ENCODE data around the gene ELF1.

ELF1 gene

DNA sequence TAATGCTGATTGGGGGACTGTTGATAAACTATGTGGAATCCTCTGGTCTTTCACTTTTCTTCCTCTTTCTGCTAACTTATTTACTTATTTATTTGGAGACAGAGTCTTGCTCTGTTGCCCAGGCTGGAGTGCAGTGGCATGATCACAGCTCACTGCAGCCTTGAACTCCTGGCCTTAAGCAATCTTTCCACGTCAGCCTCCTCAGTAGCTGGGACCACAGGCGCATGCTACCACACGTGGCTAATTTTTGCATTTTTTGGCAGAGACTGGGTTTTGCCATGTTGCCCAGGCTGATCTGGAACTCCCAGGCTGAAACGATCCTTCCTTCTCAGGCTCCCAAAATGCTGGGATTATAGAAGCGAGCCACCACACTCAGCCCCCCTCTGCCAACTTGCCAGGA lies 77.5 kb downstream of the ELF1 start:
- DNase-seq: no peak
- Histone ChIP-seq H3K79me1 (replicated peaks; ENCODE audit: low read length, poor library complexity, severe bottlenecking) (peaks cover 28% of the 10 kb centered on the region), H2BK120ac (ENCODE audit: low read depth, low read length) (no peak overlapping the region), H2BK15ac (ENCODE audit: low read depth, poor library complexity, severe bottlenecking) (no peak overlapping the region), H3K4ac (ENCODE audit: low read depth in 1 of 2, low read length in 2 of 2) (no peak overlapping the region), H2BK5ac (ENCODE audit: low read depth, low read length, poor library complexity, severe bottlenecking) (no peak overlapping the region), H3K36me3 (ENCODE audit: control insufficient read depth in 1 of 2, insufficient read depth in 2 of 2, low read depth in 1 of 2, low read length in 2 of 2) (peaks cover 11 to 86% of the 10 kb centered on the region in 2 experiments), H3K23ac (ENCODE audit: low read length in 2 of 2) (no peak overlapping the region), H3K4me3 (ENCODE audit: insufficient read depth in 1 of 2, low read depth in 1 of 2, low read length in 2 of 2) (no peak overlapping the region), H3K27ac (ENCODE audit: low read length, poor library complexity, severe bottlenecking) (no peak overlapping the region), H3K4me1 (ENCODE audit: control insufficient read depth, insufficient read depth, low read depth, low read length) (peaks cover 3% of the 10 kb centered on the region), H2BK12ac (ENCODE audit: low read length in 2 of 2) (no peak overlapping the region), H3K18ac (ENCODE audit: low read depth in 1 of 2, low read length in 2 of 2) (no peak overlapping the region), H2AFZ (ENCODE audit: low read depth, low read length) (no peak overlapping the region), H3K9me3 (ENCODE audit: control insufficient read depth, low read length) (no peaks in the 10 kb centered on the region), H3K9ac (ENCODE audit: low read length) (no peak overlapping the region), H3K27me3 (ENCODE audit: control insufficient read depth in 1 of 2, insufficient read depth in 1 of 2, low read length in 2 of 2) (no peaks in the 10 kb centered on the region), H2AK5ac (ENCODE audit: low read length, severe bottlenecking) (no peak overlapping the region), H4K8ac (ENCODE audit: low read length) (no peak overlapping the region), H3K4me2 (ENCODE audit: low read length, poor library complexity, severe bottlenecking) (no peak overlapping the region), H4K91ac (ENCODE audit: low read length) (no peak overlapping the region), H3K14ac (ENCODE audit: low read length in 2 of 2) (no peak overlapping the region)
- WGBS: 91% methylated on average over 5 of the region's 5 CpGs

DNA sequence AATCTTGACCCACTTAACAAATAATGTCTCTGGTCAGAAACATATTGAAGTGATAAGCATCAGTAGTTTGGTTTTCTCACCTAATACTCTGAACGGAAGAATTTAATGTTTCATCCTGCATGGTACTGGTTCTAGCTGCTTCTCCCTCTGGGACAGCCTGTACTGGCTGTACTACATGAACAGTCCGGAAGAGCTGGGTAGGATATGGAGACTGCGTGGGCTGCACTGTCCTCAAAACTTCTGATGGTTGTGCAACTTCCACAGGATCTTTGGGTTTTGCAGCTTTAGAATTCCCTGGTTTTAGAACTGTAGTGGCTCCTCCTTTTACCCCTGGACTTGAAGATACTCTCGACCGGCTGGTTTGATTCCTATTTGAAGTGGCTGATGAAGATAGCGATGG lies 78.3 kb downstream of the ELF1 start:
- WGBS: 88% methylated on average over 5 of the region's 6 CpGs
- H3K27me3 ChIP-seq (ENCODE audit: control insufficient read depth in 1 of 2, insufficient read depth in 1 of 2, low read length in 2 of 2): no peaks in the 10 kb centered on the region
- no peak overlapping the region for H3K27ac ChIP-seq (ENCODE audit: low read length, poor library complexity, severe bottlenecking)
- H3K14ac ChIP-seq (ENCODE audit: low read length in 2 of 2): no peak overlapping the region
- no peak for DNase-seq
- no peak overlapping the region for H2BK15ac ChIP-seq (ENCODE audit: low read depth, poor library complexity, severe bottlenecking)
- no peak overlapping the region for H2BK120ac ChIP-seq (ENCODE audit: low read depth, low read length)
- H2AK5ac ChIP-seq (ENCODE audit: low read length, severe bottlenecking): no peak overlapping the region
- no peak overlapping the region for H2BK12ac ChIP-seq (ENCODE audit: low read length in 2 of 2)
- peaks cover 3% of the 10 kb centered on the region for H3K4me1 ChIP-seq (ENCODE audit: control insufficient read depth, insufficient read depth, low read depth, low read length)
- no peak overlapping the region for H2BK5ac ChIP-seq (ENCODE audit: low read depth, low read length, poor library complexity, severe bottlenecking)
- no peak overlapping the region for H2AFZ ChIP-seq (ENCODE audit: low read depth, low read length)
- peaks cover 8 to 79% of the 10 kb centered on the region in 2 experiments for H3K36me3 ChIP-seq (ENCODE audit: control insufficient read depth in 1 of 2, insufficient read depth in 2 of 2, low read depth in 1 of 2, low read length in 2 of 2)
- H4K91ac ChIP-seq (ENCODE audit: low read length): no peak overlapping the region
- H3K4me3 ChIP-seq (ENCODE audit: insufficient read depth in 1 of 2, low read depth in 1 of 2, low read length in 2 of 2): no peak overlapping the region
- peaks cover 24% of the 10 kb centered on the region for H3K79me1 ChIP-seq (replicated peaks; ENCODE audit: low read length, poor library complexity, severe bottlenecking)
- no peak overlapping the region for H3K4ac ChIP-seq (ENCODE audit: low read depth in 1 of 2, low read length in 2 of 2)
- no peak overlapping the region for H3K9ac ChIP-seq (ENCODE audit: low read length)
- no peak overlapping the region for H3K23ac ChIP-seq (ENCODE audit: low read length in 2 of 2)
- H3K4me2 ChIP-seq (ENCODE audit: low read length, poor library complexity, severe bottlenecking): no peak overlapping the region
- no peak overlapping the region for H4K8ac ChIP-seq (ENCODE audit: low read length)
- H3K9me3 ChIP-seq (ENCODE audit: control insufficient read depth, low read length): no peaks in the 10 kb centered on the region
- H3K18ac ChIP-seq (ENCODE audit: low read depth in 1 of 2, low read length in 2 of 2): no peak overlapping the region

DNA sequence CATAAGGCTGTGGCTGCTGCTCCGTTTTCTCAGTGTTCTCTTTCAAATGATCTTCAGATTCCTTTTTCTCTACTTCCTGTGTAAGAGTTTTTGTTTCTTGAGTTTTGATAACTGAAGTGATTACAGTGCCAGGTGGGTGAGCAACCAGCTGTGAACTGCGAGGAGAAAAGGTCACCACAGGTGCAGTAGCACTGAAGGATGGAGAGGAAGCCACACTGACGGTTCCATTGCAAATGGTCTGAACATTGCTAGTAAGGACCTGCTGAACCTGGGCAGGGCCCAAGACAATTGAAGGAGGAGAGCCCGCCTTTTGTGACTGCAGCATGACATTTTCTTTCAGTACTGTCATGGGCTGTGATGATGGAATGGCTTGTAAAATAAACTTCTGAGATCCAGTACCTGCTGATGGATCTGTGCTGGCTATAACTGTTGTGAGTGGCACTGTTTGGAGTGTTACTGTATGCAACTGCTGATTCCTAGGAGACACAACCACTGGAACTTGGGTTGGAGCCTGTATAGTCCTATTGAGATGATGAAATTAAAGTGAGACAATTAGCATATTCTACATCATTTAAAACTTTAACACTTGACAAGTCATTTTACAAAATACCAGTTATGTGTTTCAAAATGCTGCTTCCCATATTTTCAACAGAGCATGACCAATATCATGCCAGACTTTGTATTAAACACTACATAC lies 85.5 kb downstream of the ELF1 start:
- Histone ChIP-seq H2BK12ac (ENCODE audit: low read length in 2 of 2) (no peak overlapping the region), H3K23ac (ENCODE audit: low read length in 2 of 2) (no peak overlapping the region), H3K4me3 (ENCODE audit: insufficient read depth in 1 of 2, low read depth in 1 of 2, low read length in 2 of 2) (no peak overlapping the region), H3K27ac (ENCODE audit: low read length, poor library complexity, severe bottlenecking) (no peak overlapping the region), H3K79me1 (replicated peaks; ENCODE audit: low read length, poor library complexity, severe bottlenecking) (peaks cover 8% of the 10 kb centered on the region), H2BK120ac (ENCODE audit: low read depth, low read length) (no peak overlapping the region), H2AK5ac (ENCODE audit: low read length, severe bottlenecking) (no peak overlapping the region), H3K27me3 (ENCODE audit: control insufficient read depth in 1 of 2, insufficient read depth in 1 of 2, low read length in 2 of 2) (no peaks in the 10 kb centered on the region), H4K8ac (ENCODE audit: low read length) (no peak overlapping the region), H3K4me2 (ENCODE audit: low read length, poor library complexity, severe bottlenecking) (no peak overlapping the region), H2BK5ac (ENCODE audit: low read depth, low read length, poor library complexity, severe bottlenecking) (no peak overlapping the region), H2AFZ (ENCODE audit: low read depth, low read length) (no peak overlapping the region), H3K14ac (ENCODE audit: low read length in 2 of 2) (no peak overlapping the region), H4K91ac (ENCODE audit: low read length) (no peak overlapping the region), H3K9ac (ENCODE audit: low read length) (no peak overlapping the region), H3K4ac (ENCODE audit: low read depth in 1 of 2, low read length in 2 of 2) (no peak overlapping the region), H3K36me3 (ENCODE audit: control insufficient read depth in 1 of 2, insufficient read depth in 2 of 2, low read depth in 1 of 2, low read length in 2 of 2) (peaks cover 10 to 69% of the 10 kb centered on the region in 2 experiments), H2BK15ac (ENCODE audit: low read depth, poor library complexity, severe bottlenecking) (no peak overlapping the region), H3K9me3 (ENCODE audit: control insufficient read depth, low read length) (no peaks in the 10 kb centered on the region), H3K4me1 (ENCODE audit: control insufficient read depth, insufficient read depth, low read depth, low read length) (peaks cover 3% of the 10 kb centered on the region), H3K18ac (ENCODE audit: low read depth in 1 of 2, low read length in 2 of 2) (no peak overlapping the region)
- 90% methylated on average over 3 of the region's 4 CpGs for WGBS
- DNase-seq: no peak

DNA sequence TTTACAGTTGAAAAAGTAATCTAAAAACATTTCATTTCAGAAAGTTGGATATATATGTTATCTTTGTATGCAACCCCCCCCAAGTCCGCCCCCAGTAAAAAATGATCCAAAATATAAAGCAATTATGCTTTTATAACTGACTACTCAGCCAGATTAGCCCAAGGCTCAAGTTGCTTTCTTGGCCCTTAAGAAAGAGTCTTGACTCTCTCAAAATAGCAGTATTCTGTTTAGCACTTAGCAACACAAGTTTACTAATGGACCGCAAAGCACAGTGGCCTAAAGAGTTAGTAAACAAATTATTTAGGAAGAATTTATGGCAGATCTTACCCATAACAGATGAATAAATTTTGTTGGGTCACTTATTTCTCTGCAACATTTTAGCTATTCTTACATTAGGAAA lies 86.9 kb downstream of the ELF1 start:
- Histone ChIP-seq H2BK5ac (ENCODE audit: low read depth, low read length, poor library complexity, severe bottlenecking) (no peak overlapping the region), H4K91ac (ENCODE audit: low read length) (no peak overlapping the region), H3K9me3 (ENCODE audit: control insufficient read depth, low read length) (no peaks in the 10 kb centered on the region), H2BK120ac (ENCODE audit: low read depth, low read length) (no peak overlapping the region), H2AFZ (ENCODE audit: low read depth, low read length) (no peak overlapping the region), H3K18ac (ENCODE audit: low read depth in 1 of 2, low read length in 2 of 2) (no peak overlapping the region), H3K4me1 (ENCODE audit: control insufficient read depth, insufficient read depth, low read depth, low read length) (peaks cover 2% of the 10 kb centered on the region), H3K79me1 (replicated peaks; ENCODE audit: low read length, poor library complexity, severe bottlenecking) (peaks cover 11% of the 10 kb centered on the region), H2BK12ac (ENCODE audit: low read length in 2 of 2) (no peak overlapping the region), H3K27me3 (ENCODE audit: control insufficient read depth in 1 of 2, insufficient read depth in 1 of 2, low read length in 2 of 2) (no peaks in the 10 kb centered on the region), H3K9ac (ENCODE audit: low read length) (no peak overlapping the region), H3K36me3 (ENCODE audit: control insufficient read depth in 1 of 2, insufficient read depth in 2 of 2, low read depth in 1 of 2, low read length in 2 of 2) (peaks cover 10 to 63% of the 10 kb centered on the region in 2 experiments), H3K27ac (ENCODE audit: low read length, poor library complexity, severe bottlenecking) (no peak overlapping the region), H3K23ac (ENCODE audit: low read length in 2 of 2) (no peak overlapping the region), H2AK5ac (ENCODE audit: low read length, severe bottlenecking) (no peak overlapping the region), H3K14ac (ENCODE audit: low read length in 2 of 2) (no peak overlapping the region), H3K4ac (ENCODE audit: low read depth in 1 of 2, low read length in 2 of 2) (no peak overlapping the region), H3K4me2 (ENCODE audit: low read length, poor library complexity, severe bottlenecking) (no peak overlapping the region), H3K4me3 (ENCODE audit: insufficient read depth in 1 of 2, low read depth in 1 of 2, low read length in 2 of 2) (no peak overlapping the region), H2BK15ac (ENCODE audit: low read depth, poor library complexity, severe bottlenecking) (no peak overlapping the region), H4K8ac (ENCODE audit: low read length) (no peak overlapping the region)
- DNase-seq: no peak
- 100% methylated on average over 1 of the region's 2 CpGs for WGBS
